ENCODE data around the gene KIAA1210.

Gene KIAA1210

DNA sequence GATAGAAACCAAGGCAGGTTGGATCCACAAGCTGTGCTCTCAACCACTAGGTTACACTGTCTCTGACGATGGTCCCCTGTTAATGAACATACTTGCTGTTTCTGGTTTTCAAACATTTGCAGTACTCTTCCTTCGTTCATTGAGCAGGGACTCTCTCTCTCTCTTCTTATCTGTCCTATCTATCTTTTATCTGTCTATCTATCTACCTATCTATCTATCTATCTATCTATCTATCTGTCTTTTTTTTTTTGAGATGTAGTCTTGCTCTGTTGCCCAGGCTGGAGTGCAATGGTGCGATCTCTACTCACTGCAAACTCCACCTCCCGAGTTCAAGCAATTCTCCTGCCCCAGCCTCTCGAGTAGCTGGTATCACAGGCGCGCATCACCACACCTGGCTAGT lies 64.2 kb downstream of the KIAA1210 start:
- no peak for DNase-seq (ENCODE audit: low spot score)
- TF ChIP-seq, protein P1, sequence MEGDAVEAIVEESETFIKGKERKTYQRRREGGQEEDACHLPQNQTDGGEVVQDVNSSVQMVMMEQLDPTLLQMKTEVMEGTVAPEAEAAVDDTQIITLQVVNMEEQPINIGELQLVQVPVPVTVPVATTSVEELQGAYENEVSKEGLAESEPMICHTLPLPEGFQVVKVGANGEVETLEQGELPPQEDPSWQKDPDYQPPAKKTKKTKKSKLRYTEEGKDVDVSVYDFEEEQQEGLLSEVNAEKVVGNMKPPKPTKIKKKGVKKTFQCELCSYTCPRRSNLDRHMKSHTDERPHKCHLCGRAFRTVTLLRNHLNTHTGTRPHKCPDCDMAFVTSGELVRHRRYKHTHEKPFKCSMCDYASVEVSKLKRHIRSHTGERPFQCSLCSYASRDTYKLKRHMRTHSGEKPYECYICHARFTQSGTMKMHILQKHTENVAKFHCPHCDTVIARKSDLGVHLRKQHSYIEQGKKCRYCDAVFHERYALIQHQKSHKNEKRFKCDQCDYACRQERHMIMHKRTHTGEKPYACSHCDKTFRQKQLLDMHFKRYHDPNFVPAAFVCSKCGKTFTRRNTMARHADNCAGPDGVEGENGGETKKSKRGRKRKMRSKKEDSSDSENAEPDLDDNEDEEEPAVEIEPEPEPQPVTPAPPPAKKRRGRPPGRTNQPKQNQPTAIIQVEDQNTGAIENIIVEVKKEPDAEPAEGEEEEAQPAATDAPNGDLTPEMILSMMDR (IDR thresholded peaks at IDR 0.05; ENCODE audit: extremely low read depth, insufficient read depth, missing control alignments), result no peak
- in situ Hi-C loops (cut with MboI; ENCODE audit: low pct_unique_long_range_greater_than_20kb, low sequenced_read_pairs, unreplicated experiment), result no loop called here

DNA sequence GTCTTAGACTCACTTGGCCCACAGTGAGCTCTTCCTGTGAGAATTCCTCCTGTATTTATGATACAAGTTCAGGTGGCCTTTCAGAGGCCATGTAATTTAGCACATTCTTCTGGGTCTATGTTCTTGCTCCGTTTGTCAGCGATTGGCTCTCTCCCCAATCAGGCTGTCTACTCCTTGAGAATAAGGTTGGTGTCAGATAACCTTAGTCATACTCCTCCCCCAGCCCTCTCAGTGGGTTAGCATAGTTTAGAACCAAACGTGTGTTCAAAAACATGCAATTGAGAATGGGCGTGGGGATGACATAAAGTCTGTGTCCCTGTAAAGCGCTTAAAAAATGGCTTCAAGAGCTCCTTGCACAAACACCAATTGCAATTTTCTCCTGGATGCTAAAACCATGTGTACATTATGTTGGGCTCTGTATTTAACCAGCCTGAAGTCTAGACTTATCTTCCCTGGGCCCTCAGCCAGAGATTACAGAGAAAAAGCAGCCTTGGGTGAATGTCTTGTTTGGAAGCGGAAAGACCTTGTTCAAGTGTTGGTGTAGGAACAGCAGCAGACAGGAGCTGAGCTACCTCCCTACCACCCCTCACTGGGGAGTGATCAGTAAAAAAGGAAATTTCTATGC lies 64.8 kb downstream of the KIAA1210 start:
- in situ Hi-C loops (cut with MboI; ENCODE audit: low pct_unique_long_range_greater_than_20kb, low sequenced_read_pairs, unreplicated experiment), result no loop called here
- DNase-seq (ENCODE audit: low spot score), result no peak
- TF ChIP-seq, protein P1 (IDR thresholded peaks at IDR 0.05; ENCODE audit: extremely low read depth, insufficient read depth, missing control alignments), result no peak

DNA sequence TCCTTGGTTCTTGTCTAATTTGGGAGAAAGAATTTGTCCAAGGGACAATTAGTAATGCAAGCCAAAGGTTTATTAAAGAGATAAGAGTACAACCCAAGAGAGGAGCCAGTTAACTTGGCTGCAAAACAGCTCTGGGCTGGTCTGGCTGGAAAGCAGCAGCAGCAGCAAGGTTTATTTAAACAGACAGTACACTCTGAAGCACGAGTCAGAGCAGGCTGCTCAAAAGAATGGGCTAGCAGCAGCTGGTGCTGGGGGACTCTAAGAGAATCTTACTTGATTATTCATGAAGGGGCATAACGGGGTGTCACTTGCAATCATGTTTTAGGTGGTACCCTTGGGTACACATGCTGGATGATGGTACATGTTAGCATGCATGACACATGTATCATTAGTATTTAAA lies 71.9 kb downstream of the KIAA1210 start:
- no peak for DNase-seq (ENCODE audit: low spot score)
- TF ChIP-seq, protein P1 (IDR thresholded peaks at IDR 0.05; ENCODE audit: extremely low read depth, insufficient read depth, missing control alignments), result no peak
- in situ Hi-C loops (cut with MboI; ENCODE audit: low pct_unique_long_range_greater_than_20kb, low sequenced_read_pairs, unreplicated experiment), result no loop called here

DNA sequence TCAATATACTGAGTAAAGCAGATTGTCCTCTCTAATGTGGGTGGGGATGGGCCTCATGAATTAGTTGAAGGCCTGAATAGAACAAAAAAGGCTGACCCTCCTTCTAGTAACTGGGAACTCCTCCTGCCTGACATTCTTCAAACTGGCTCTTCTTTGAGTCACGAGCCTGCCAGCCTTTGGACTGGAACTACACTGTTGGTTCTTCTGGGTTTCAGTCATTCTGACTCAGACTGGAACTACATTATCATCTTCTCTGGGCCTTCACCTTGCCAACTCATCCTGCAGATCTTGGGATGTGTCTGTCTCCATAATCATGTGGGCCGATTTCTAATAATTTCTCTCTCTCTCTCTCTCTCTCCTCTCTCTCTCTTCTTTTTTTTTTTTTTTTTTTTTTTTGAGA lies 81.7 kb downstream of the KIAA1210 start:
- in situ Hi-C loops (cut with MboI; ENCODE audit: low pct_unique_long_range_greater_than_20kb, low sequenced_read_pairs, unreplicated experiment), result no loop called here
- TF ChIP-seq, protein P1 (IDR thresholded peaks at IDR 0.05; ENCODE audit: extremely low read depth, insufficient read depth, missing control alignments), result no peak
- no peak for DNase-seq (ENCODE audit: low spot score)

DNA sequence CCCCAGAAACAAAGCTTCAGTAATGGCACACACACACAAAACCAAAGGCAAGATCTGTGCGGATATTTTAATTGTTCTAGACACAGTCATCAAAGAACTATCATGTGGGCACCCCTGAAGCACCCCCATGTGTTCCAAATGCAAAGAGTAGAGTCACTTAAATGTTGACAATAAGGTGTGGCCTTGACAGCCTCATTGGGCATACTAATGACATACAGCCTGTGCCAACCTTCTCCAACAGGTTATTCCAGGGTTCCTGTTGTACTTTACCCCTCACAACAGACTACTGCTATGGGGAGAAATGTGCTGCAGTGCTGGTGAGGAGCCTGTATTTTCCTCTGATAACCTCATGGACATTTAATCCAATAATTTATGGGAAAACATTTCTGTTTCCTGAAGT lies 84.6 kb downstream of the KIAA1210 start:
- TF ChIP-seq, protein P1 (IDR thresholded peaks at IDR 0.05; ENCODE audit: extremely low read depth, insufficient read depth, missing control alignments), result no peak
- in situ Hi-C loops (cut with MboI; ENCODE audit: low pct_unique_long_range_greater_than_20kb, low sequenced_read_pairs, unreplicated experiment), result no loop called here
- no peak for DNase-seq (ENCODE audit: low spot score)

DNA sequence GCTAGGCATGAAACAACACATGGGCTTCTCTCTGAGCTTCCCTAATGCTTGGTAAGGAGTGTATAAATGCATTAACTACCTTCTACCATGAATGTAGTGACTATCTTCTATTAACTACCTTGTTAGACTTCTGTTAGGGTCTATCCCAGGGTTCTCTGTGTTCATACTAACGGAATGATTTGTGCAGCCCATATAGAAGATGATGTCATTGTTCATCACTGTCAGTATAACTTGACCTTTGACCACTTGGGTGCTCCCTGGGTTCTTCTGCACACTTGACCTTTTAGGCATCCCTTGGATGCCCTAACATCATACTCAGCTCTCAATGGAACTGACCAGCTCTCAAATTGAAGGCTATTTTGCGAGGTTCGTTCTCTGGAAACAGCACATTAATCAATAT lies 85.6 kb downstream of the KIAA1210 start:
- TF ChIP-seq, protein P1 (IDR thresholded peaks at IDR 0.05; ENCODE audit: extremely low read depth, insufficient read depth, missing control alignments), result no peak
- DNase-seq (ENCODE audit: low spot score), result no peak
- in situ Hi-C loops (cut with MboI; ENCODE audit: low pct_unique_long_range_greater_than_20kb, low sequenced_read_pairs, unreplicated experiment), result no loop called here
